ENCODE data around the gene APLF. TPM values are rescaled to one million over a fixed set of nuclear protein-coding genes. Genes with fewer than 3 reads are reported as not detected.
A peak's percentile ranks its signal among the peaks of the same experiment; 100 is the strongest.

Gene APLF
- total and polyA plus RNA-seq, 2 of the 8 experiments (the other 6 are each of a cell fraction or from before 2014, with no cell fraction given) = 4.4 to 7.3 TPM

DNA sequence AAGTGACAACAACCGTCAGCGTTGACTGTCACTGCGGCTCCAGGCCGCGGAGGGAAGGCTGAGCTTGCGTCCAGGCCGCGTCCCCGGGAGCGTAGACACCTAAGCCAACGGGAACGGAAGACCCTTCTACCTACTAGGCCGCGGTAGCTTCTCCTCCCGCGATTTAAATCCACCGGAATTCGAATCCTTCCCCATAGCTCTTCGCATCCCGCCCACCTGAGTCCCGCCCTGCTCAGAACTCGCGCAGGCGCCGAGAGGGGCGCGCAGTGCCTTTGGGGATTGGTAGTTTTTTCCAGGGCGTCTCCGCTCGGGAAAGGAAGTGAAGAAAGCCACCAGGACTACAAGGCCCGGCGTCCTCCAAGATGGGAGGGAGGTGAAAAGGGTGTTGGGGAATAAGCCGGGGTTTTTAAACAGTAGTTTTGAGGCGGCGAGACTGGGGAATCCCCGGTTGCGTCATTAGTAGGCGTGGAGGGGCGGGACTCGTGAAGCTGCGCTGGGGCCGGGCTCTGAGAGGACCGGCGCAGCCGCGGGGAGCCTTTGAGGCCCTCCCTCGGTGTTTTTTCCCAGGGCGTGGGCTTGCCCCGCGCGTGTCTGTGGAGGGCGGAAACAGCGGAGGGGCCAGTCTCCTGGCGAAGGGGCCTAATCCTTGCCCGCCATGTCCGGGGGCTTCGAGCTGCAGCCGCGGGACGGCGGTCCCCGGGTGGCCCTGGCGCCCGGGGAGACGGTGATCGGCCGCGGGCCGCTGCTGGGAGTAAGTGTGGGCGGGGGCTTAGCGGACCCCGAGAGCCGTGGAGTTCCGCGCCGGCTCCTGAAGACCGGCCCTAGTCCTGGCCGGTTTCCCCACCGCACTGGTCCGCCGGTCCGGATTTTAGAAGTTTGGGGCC, at the start of gene APLF, which contains the start of gene FBXO48 (continued):
- TF ChIP-seq SIN3A (conservative IDR thresholded peaks at IDR 0.05 in 1 of 2, IDR thresholded peaks at IDR 0.05 in 1 of 2; ENCODE audit: low read depth in 1 of 2, low read length in 2 of 2) = peak; percentile 92 to 93; a peak in 3 of 4 replicates
- no peak for TF ChIP-seq CBX5 (IDR thresholded peaks at IDR 0.05; ENCODE audit: low read depth, low read length)
- TF ChIP-seq, protein P1, sequence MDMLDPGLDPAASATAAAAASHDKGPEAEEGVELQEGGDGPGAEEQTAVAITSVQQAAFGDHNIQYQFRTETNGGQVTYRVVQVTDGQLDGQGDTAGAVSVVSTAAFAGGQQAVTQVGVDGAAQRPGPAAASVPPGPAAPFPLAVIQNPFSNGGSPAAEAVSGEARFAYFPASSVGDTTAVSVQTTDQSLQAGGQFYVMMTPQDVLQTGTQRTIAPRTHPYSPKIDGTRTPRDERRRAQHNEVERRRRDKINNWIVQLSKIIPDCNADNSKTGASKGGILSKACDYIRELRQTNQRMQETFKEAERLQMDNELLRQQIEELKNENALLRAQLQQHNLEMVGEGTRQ (IDR thresholded peaks at IDR 0.05; ENCODE audit: low read length) = 0 out of 2 replicates have a peak, but pooled peaks have one; percentile 2
- peak; percentile 95 for TF ChIP-seq RBBP5 (IDR thresholded peaks at IDR 0.05; ENCODE audit: borderline replicate concordance, low read depth, low read length)
- TF ChIP-seq RXRA (IDR thresholded peaks at IDR 0.05; ENCODE audit: insufficient read depth, low read depth, low read length) = no peak
- no peak for TF ChIP-seq TAF7 (optimal IDR thresholded peaks at IDR 0.05; ENCODE audit: borderline replicate concordance, low read depth, low read length)
- no peak for TF ChIP-seq RNF2 (IDR thresholded peaks at IDR 0.05; ENCODE audit: borderline replicate concordance, low read depth, low read length, missing control alignments, poor library complexity, severe bottlenecking)
